ENCODE data around the gene OSER1.

GRCh38 chr20:44231713-44232468 is 21.3 kb upstream of the OSER1 start:
- TF ChIP-seq CTCF (IDR thresholded peaks at IDR 0.05), result no peak
- TF ChIP-seq POLR2A (IDR thresholded peaks at IDR 0.05), result no peak

Measured in testis (tissue), 2 donors.